SK-N-SH (cell line): ENCODE data around the gene ABHD12. TPM values are rescaled to one million over a fixed set of nuclear protein-coding genes. Genes with fewer than 3 reads are reported as not detected.

Experiments
- ELF1 ChIP-seq: IDR thresholded peaks from 2 replicates; pipeline ENCODE4 v1.4.0; 2012
- EP300 ChIP-seq, 2 experiments: IDR thresholded peaks; 2 replicates each; pipeline versions ENCODE4 v1.4.0 to v1.6.1; 2012; ENCODE audit warnings: borderline replicate concordance in 1 of 2, low read depth in 1 of 2, low read length in 1 of 2
- FOSL2 ChIP-seq: IDR thresholded peaks from 2 replicates; pipeline ENCODE4 v1.4.0; 2012; ENCODE audit warnings: low read depth, mild to moderate bottlenecking, moderate library complexity, borderline replicate concordance
- GABPA ChIP-seq: IDR thresholded peaks from 2 replicates; pipeline ENCODE4 v1.4.0; 2012; ENCODE audit warnings: low read depth, mild to moderate bottlenecking
- GATA2 ChIP-seq: sonication (generic); formaldehyde crosslinking; IDR thresholded peaks from 2 replicates; pipeline ENCODE4 v1.5.0; 2020; ENCODE audit warnings: mild to moderate bottlenecking, missing genetic modification reagents
- JUND ChIP-seq: IDR thresholded peaks from 2 replicates; pipeline ENCODE4 v1.4.0; 2012
- MXI1 ChIP-seq: IDR thresholded peaks from 2 replicates; pipeline ENCODE4 v1.6.1; 2012; ENCODE audit warnings: mild to moderate bottlenecking, low read depth, low read length, improper control_type of control experiment
- NFIC ChIP-seq: IDR thresholded peaks from 2 replicates; pipeline ENCODE4 v1.4.0; 2012; ENCODE audit warnings: borderline replicate concordance
- RAD21 ChIP-seq: IDR thresholded peaks from 2 replicates; pipeline ENCODE4 v1.6.1; 2012; ENCODE audit warnings: mild to moderate bottlenecking, low read length
- RXRA ChIP-seq: IDR thresholded peaks from 2 replicates; pipeline ENCODE4 v1.4.0; 2012; ENCODE audit warnings: low read depth, mild to moderate bottlenecking, borderline replicate concordance
- SIN3A ChIP-seq: IDR thresholded peaks from 2 replicates; pipeline ENCODE4 v1.6.1; 2012; ENCODE audit warnings: low read depth, mild to moderate bottlenecking, low read length, moderate library complexity, borderline replicate concordance
- SMC3 ChIP-seq: IDR thresholded peaks from 2 replicates; pipeline ENCODE4 v1.6.1; 2012; ENCODE audit warnings: low read depth, low read length, improper control_type of control experiment
- TAF1 ChIP-seq: IDR thresholded peaks from 2 replicates; pipeline ENCODE4 v1.6.1; 2012; ENCODE audit warnings: low read depth, mild to moderate bottlenecking, low read length, moderate library complexity, borderline replicate concordance
- TCF12 ChIP-seq: IDR thresholded peaks from 2 replicates; pipeline ENCODE4 v1.4.0; 2012
- TEAD4 ChIP-seq: IDR thresholded peaks from 2 replicates; pipeline ENCODE4 v1.4.0; 2012; ENCODE audit warnings: mild to moderate bottlenecking, borderline replicate concordance; ENCODE audit not compliant: insufficient read depth
- YY1 ChIP-seq: IDR thresholded peaks from 2 replicates; pipeline ENCODE4 v1.4.0; 2012; ENCODE audit warnings: low read depth, mild to moderate bottlenecking
- polyA plus RNA-seq, 3 experiments: library from polyadenylated mRNA; depleted of rRNA; stranded (reverse); fragments of >200 nt; gene quantifications; 2 replicates each; pipeline ENCODE4 v1.2.3, GENCODE V29; 2012
- TF ChIP-seq, protein P1 (sequence below): fragments of 200-600 bp; sonication (generic); IDR thresholded peaks from 2 replicates; pipeline ENCODE4 v1.6.1; 2017; ENCODE audit warnings: antibody characterized with exemption, mild to moderate bottlenecking, moderate library complexity
- TF ChIP-seq, protein P2 (sequence below): fragments of 150-350 bp; IDR thresholded peaks from 2 replicates; pipeline ENCODE4 v1.6.1; 2017; ENCODE audit warnings: antibody characterized with exemption, low read length, low read depth, borderline replicate concordance
- TF ChIP-seq, protein P3 (sequence below): IDR thresholded peaks from 2 replicates; pipeline ENCODE4 v1.4.0; 2012; ENCODE audit warnings: low read depth
- TF ChIP-seq, protein P4 (sequence below): IDR thresholded peaks from 2 replicates; pipeline ENCODE4; 2012
- TF ChIP-seq, protein P5 (sequence below): IDR thresholded peaks from 2 replicates; pipeline ENCODE4 v1.4.0; 2012; ENCODE audit warnings: low read depth, borderline replicate concordance
- TF ChIP-seq, protein P6 (sequence below): fragments of 150-350 bp; IDR thresholded peaks from 2 replicates; pipeline ENCODE4 v1.6.1; 2016; ENCODE audit warnings: mild to moderate bottlenecking, low read depth, low read length

Gene ABHD12
- polyA plus RNA-seq, 1 of the 3 experiments (the other 2 are of a cell fraction), result 33.5 TPM

DNA sequence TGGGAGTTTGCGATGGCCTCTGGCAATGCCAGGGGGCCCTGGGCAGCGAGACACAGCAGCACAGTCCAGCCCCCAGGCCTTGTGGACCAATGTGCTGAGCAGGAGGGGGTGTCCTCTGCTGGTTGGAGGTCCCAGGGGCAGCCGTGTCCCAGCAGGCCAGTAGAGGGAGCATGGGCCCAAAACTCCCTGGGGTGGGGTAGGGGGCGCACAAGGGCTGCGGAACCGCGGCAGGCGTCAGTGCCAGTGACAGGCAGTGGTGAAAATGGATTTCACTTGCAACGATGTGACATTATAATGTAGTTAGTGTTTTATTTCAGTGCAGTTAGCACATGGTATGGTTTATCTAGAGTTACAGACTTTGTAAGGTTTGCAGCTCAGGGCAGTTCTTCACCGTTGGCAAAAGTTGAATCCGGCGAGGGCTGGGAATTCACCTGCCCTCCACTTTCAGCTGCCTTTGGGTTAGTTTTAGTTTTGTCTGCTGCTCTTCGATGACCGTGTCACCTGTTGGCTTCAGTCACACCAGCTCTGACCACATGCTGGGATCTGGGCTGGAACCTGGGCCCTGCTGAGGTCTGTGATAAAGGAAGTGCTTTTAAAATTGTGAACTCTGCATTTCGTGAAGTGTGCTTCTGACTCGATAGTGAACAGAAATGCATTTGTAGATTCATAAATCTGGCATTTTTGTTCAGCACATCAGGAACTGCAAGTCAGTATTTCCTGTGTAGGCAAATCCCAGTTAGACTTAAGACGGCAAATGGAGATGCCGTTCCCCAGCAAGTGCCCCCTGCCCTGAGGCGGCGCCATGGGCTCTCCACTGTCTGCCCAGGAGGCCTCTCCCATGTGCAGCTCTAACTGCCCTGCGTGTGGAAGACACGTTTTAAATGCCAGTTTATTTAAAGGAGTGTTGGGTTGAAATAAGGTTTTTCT is 95.9 kb downstream of the ABHD12 start (continued):
- TF ChIP-seq, protein P1, sequence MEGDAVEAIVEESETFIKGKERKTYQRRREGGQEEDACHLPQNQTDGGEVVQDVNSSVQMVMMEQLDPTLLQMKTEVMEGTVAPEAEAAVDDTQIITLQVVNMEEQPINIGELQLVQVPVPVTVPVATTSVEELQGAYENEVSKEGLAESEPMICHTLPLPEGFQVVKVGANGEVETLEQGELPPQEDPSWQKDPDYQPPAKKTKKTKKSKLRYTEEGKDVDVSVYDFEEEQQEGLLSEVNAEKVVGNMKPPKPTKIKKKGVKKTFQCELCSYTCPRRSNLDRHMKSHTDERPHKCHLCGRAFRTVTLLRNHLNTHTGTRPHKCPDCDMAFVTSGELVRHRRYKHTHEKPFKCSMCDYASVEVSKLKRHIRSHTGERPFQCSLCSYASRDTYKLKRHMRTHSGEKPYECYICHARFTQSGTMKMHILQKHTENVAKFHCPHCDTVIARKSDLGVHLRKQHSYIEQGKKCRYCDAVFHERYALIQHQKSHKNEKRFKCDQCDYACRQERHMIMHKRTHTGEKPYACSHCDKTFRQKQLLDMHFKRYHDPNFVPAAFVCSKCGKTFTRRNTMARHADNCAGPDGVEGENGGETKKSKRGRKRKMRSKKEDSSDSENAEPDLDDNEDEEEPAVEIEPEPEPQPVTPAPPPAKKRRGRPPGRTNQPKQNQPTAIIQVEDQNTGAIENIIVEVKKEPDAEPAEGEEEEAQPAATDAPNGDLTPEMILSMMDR, result peak; percentile 91
- TF ChIP-seq ELF1 (no peak), TEAD4 (no peak), GABPA (no peak), RXRA (no peak), FOSL2 (no peak), GATA2 (CRISPR knock-in tag) (no peak; the same call in 1 of the 2 replicates), RAD21 (peak; percentile 88), SMC3 (peak; percentile 90), YY1 (no peak), SIN3A (no peak), TCF12 (no peak), NFIC (no peak), JUND (no peak), EP300 (IDR thresholded peaks at IDR 0.05; ENCODE audit: borderline replicate concordance in 1 of 2, low read depth in 1 of 2, low read length in 1 of 2) (no peak), TAF1 (no peak), MXI1 (peak; percentile 66; the same call in 1 of the 2 replicates)
- TF ChIP-seq, protein P2, sequence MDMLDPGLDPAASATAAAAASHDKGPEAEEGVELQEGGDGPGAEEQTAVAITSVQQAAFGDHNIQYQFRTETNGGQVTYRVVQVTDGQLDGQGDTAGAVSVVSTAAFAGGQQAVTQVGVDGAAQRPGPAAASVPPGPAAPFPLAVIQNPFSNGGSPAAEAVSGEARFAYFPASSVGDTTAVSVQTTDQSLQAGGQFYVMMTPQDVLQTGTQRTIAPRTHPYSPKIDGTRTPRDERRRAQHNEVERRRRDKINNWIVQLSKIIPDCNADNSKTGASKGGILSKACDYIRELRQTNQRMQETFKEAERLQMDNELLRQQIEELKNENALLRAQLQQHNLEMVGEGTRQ, result no peak
- TF ChIP-seq, protein P3, sequence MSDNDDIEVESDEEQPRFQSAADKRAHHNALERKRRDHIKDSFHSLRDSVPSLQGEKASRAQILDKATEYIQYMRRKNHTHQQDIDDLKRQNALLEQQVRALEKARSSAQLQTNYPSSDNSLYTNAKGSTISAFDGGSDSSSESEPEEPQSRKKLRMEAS, result no peak
- TF ChIP-seq, protein P4, sequence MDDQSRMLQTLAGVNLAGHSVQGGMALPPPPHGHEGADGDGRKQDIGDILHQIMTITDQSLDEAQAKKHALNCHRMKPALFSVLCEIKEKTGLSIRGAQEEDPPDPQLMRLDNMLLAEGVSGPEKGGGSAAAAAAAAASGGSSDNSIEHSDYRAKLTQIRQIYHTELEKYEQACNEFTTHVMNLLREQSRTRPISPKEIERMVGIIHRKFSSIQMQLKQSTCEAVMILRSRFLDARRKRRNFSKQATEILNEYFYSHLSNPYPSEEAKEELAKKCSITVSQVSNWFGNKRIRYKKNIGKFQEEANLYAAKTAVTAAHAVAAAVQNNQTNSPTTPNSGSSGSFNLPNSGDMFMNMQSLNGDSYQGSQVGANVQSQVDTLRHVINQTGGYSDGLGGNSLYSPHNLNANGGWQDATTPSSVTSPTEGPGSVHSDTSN, result 0 out of 2 replicates have a peak, but pooled peaks have one; percentile 14
- TF ChIP-seq, protein P5, sequence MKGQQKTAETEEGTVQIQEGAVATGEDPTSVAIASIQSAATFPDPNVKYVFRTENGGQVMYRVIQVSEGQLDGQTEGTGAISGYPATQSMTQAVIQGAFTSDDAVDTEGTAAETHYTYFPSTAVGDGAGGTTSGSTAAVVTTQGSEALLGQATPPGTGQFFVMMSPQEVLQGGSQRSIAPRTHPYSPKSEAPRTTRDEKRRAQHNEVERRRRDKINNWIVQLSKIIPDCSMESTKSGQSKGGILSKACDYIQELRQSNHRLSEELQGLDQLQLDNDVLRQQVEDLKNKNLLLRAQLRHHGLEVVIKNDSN, result no peak
- TF ChIP-seq, protein P6, sequence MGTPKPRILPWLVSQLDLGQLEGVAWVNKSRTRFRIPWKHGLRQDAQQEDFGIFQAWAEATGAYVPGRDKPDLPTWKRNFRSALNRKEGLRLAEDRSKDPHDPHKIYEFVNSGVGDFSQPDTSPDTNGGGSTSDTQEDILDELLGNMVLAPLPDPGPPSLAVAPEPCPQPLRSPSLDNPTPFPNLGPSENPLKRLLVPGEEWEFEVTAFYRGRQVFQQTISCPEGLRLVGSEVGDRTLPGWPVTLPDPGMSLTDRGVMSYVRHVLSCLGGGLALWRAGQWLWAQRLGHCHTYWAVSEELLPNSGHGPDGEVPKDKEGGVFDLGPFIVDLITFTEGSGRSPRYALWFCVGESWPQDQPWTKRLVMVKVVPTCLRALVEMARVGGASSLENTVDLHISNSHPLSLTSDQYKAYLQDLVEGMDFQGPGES, result no peak
